Body of pancreas (tissue), 4 donors: Measurements from ENCODE around the gene EEF2.

ENCODE experiments used
- POLR2A ChIP-seq, 3 donors: fragments of 450-650 bp; IDR thresholded peaks; one replicate each; pipeline ENCODE4 v1.6.1; 2016; ENCODE audit warnings: antibody characterized with exemption in 3 of 3, mild to moderate bottlenecking in 2 of 3
- TF ChIP-seq, protein P1 (sequence below), 7 experiments: fragments of 450-650 bp in 4 of 7; fragments of 200-600 bp in 3 of 7; sonication (generic) in 3 of 7; IDR thresholded peaks; one replicate each; pipeline ENCODE4 v1.5.1; 2016 to 2019; ENCODE audit warnings: antibody characterized with exemption in 7 of 7

DNA sequence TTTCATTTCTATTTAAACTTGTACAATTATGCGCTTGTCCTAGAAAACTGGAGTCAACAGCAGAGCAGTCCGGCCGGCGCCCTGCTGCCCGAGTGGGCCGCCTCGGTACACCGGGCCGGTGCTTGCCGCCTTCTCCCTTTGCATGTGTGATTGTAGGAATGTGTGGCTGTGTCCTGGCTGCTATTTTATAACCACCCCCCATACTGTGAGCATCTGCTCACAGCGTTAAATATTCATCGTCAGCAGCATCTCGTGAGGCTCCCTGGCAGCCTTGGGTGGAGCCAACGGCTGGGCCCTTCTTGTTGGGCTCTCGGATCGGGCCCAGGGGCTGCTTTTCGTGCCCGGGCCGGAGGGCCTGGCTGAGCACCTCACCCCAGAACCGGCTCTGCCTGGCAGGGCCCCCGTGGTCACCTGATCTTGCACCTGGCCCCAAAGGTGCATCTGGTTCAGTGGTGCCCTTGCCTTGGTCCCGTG, 32.9 kb upstream of the EEF2 start:
- TF ChIP-seq, protein P1, sequence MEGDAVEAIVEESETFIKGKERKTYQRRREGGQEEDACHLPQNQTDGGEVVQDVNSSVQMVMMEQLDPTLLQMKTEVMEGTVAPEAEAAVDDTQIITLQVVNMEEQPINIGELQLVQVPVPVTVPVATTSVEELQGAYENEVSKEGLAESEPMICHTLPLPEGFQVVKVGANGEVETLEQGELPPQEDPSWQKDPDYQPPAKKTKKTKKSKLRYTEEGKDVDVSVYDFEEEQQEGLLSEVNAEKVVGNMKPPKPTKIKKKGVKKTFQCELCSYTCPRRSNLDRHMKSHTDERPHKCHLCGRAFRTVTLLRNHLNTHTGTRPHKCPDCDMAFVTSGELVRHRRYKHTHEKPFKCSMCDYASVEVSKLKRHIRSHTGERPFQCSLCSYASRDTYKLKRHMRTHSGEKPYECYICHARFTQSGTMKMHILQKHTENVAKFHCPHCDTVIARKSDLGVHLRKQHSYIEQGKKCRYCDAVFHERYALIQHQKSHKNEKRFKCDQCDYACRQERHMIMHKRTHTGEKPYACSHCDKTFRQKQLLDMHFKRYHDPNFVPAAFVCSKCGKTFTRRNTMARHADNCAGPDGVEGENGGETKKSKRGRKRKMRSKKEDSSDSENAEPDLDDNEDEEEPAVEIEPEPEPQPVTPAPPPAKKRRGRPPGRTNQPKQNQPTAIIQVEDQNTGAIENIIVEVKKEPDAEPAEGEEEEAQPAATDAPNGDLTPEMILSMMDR (IDR thresholded peaks at IDR 0.05) = no peak
- TF ChIP-seq POLR2A (IDR thresholded peaks at IDR 0.05) = no peak
